PFSK-1 (cell line): ENCODE data around the gene ANXA2.

Source experiments
- FOXP2 ChIP-seq: optimal IDR thresholded peaks from 2 replicates; pipeline ENCODE3; 2011; ENCODE audit warnings: borderline replicate concordance, control low read depth, inconsistent platforms; ENCODE audit not compliant: insufficient read depth; ENCODE audit errors: extremely low read length, extremely low read depth
- POLR2AphosphoS5 ChIP-seq: IDR thresholded peaks from 2 replicates; pipeline ENCODE4 v1.6.1; 2012; ENCODE audit warnings: low read depth, mild to moderate bottlenecking, control low read depth, low read length, moderate library complexity
- SIN3A ChIP-seq: IDR thresholded peaks from 2 replicates; pipeline ENCODE4 v1.6.1; 2012; ENCODE audit warnings: mild to moderate bottlenecking, low read length, moderate library complexity, borderline replicate concordance; ENCODE audit not compliant: insufficient read depth
- TAF1 ChIP-seq: IDR thresholded peaks from 2 replicates; pipeline ENCODE4 v1.6.1; 2012; ENCODE audit warnings: low read length, control low read depth, borderline replicate concordance; ENCODE audit not compliant: insufficient read depth
- TF ChIP-seq, protein P1 (sequence below), 2 experiments: IDR thresholded peaks; 2 replicates each; pipeline versions ENCODE4 v1.6.1 to v1.8.0; 2011 to 2012; ENCODE audit warnings: low read depth in 2 of 2, low read length in 2 of 2, control low read depth in 1 of 2, inconsistent platforms in 1 of 2, mild to moderate bottlenecking in 1 of 2, moderate library complexity in 1 of 2; ENCODE audit not compliant: insufficient read depth in 1 of 2

DNA sequence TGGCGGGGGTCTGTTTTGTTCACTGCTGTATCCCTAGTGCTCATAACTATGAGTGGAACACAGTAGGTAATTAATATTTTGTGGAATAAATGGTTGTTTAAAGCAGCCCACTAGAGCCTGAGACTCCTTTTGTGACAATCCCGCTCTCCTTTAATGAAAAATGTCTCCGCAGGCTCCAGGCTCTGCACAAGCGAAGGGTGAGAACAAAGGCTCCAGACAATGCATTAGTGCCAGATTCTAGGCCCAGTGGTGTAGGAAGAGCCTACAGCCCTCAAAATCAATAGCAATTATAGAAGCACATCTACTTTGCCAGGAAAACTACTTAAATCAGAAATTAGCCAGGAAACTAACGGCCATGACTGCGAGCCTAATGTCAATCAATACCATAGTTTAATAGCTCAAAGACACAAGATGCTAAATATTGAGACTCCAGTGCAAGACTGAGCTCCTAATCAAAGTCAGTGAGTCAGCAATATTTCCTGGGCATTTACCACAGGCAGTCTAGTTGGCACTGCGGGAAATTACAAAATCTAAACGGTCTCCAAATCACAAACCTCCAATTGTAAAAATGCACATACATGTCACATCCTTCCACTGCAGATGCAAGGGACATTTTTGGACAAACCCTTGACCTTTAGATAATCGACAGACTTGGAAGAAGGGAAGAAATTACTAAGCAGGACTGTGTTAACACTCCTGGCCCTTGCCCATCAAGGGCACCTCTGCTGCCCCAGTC is 2.3 kb downstream of the ANXA2 start:
- TF ChIP-seq, protein P1, sequence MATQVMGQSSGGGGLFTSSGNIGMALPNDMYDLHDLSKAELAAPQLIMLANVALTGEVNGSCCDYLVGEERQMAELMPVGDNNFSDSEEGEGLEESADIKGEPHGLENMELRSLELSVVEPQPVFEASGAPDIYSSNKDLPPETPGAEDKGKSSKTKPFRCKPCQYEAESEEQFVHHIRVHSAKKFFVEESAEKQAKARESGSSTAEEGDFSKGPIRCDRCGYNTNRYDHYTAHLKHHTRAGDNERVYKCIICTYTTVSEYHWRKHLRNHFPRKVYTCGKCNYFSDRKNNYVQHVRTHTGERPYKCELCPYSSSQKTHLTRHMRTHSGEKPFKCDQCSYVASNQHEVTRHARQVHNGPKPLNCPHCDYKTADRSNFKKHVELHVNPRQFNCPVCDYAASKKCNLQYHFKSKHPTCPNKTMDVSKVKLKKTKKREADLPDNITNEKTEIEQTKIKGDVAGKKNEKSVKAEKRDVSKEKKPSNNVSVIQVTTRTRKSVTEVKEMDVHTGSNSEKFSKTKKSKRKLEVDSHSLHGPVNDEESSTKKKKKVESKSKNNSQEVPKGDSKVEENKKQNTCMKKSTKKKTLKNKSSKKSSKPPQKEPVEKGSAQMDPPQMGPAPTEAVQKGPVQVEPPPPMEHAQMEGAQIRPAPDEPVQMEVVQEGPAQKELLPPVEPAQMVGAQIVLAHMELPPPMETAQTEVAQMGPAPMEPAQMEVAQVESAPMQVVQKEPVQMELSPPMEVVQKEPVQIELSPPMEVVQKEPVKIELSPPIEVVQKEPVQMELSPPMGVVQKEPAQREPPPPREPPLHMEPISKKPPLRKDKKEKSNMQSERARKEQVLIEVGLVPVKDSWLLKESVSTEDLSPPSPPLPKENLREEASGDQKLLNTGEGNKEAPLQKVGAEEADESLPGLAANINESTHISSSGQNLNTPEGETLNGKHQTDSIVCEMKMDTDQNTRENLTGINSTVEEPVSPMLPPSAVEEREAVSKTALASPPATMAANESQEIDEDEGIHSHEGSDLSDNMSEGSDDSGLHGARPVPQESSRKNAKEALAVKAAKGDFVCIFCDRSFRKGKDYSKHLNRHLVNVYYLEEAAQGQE (IDR thresholded peaks at IDR 0.05; ENCODE audit: insufficient read depth in 1 of 2, low read depth in 2 of 2, low read length in 2 of 2), result no peak
- TF ChIP-seq POLR2AphosphoS5, result no peak
- no peak for TF ChIP-seq FOXP2
- no peak for TF ChIP-seq SIN3A
- no peak for TF ChIP-seq TAF1
